Heart left ventricle (tissue), 13 donors: Measurements from ENCODE around the gene NOTCH3.

Source experiments
- POLR2A ChIP-seq, 2 donors: fragments of 450-650 bp; IDR thresholded peaks; one replicate each; pipeline ENCODE4 v1.6.1; 2017; ENCODE audit warnings: antibody characterized with exemption in 2 of 2, mild to moderate bottlenecking in 2 of 2, moderate library complexity in 2 of 2
- TF ChIP-seq, protein P1 (sequence below), 12 donors: fragments of 200-600 bp; sonication (generic) in 4 of 12; IDR thresholded peaks; one replicate each; pipeline versions ENCODE4 v1.5.0 to v1.8.0; 2018 to 2022; ENCODE audit warnings: antibody characterized with exemption in 12 of 12, mild to moderate bottlenecking in 5 of 12
- donor health status: ischemic (EF 13 %, LVEDD 7.1; RV severe dilation, severe dysfunction).
- donor health status: DM: no; HTN: yes; CAD: no.
- donor health status: DM: no; HTN: no; CAD: no.
- donor health status: ischemic (EF 25% LVEDD 6.9; RV normal size, moderate dysfunction).
- donor health status: ischemic (EF 25% LVEDD 5.7; RV mildly dilated, moderate dysfunction).
- donor health status: ischemic (EF 35%, LVEDD 5.7; RV mildly dilated, moderate dysfunction).
- donor health status: nonischemic (EF 11% LVEDD 7.7; RV severe dilation, severe dysfunction).
- donor health status: DM: yes; HTN: yes; CAD: no.
- donor health status: PGD.
- donor health status: ischemic (EF 29% LVEDD 5.4; RV normal size, mild dysfunction).
- donor health status: nonischemic (EF 23%, LVEDD 6.1; RV moderate dilation, normal function).

DNA sequence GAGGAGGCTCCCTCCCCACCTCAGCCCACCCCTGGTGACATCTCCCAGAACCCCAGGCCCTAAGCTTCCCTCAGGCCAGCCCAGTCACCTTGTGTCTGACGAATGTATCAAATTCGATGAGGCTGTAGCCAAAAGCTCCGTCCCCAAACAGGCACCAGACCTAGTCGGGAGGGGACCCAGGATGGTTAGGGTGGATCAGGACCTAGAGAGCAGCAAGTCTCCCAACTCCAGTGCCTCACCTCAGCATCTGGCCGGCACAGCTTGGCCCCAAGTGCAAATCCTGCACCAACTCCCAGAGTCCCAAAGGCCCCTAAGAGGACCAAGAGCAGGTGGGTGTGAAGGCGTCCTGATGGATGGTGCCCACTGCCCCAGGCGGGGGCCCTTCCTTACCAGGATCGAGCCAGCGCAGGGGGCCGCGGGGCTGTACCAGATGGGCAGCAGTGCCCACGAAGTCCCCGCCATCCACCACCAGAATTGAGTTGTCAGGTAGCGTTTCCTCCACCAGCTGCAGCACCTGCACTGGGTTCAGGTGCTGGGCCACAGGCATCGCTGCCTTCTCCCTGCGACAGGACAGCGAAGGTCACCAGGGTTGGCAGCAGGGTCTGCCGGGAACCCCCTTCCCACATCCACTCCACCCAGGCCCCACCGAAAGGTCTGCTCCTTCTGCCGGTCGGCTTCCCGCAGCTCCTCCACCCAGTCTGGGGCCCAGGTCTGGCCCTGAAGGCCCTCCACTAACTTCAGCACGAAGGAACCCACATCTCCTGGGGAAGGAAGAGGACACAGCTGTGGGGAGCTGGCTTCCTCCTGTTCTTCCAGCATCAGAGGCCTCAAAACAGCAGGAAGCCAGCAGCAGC, 84.8 kb downstream of the NOTCH3 start:
- TF ChIP-seq, protein P1, sequence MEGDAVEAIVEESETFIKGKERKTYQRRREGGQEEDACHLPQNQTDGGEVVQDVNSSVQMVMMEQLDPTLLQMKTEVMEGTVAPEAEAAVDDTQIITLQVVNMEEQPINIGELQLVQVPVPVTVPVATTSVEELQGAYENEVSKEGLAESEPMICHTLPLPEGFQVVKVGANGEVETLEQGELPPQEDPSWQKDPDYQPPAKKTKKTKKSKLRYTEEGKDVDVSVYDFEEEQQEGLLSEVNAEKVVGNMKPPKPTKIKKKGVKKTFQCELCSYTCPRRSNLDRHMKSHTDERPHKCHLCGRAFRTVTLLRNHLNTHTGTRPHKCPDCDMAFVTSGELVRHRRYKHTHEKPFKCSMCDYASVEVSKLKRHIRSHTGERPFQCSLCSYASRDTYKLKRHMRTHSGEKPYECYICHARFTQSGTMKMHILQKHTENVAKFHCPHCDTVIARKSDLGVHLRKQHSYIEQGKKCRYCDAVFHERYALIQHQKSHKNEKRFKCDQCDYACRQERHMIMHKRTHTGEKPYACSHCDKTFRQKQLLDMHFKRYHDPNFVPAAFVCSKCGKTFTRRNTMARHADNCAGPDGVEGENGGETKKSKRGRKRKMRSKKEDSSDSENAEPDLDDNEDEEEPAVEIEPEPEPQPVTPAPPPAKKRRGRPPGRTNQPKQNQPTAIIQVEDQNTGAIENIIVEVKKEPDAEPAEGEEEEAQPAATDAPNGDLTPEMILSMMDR (IDR thresholded peaks at IDR 0.05), result no peak
- TF ChIP-seq POLR2A (IDR thresholded peaks at IDR 0.05), result no peak
